Smooth muscle cell of the umbilical artery (primary cell): Measurements from ENCODE around the gene CAPG. TPM values are rescaled to one million over a fixed set of nuclear protein-coding genes. Genes with fewer than 3 reads are reported as not detected.

Source experiments
- total RNA-seq: library from RNA; depleted of rRNA; stranded (reverse); fragments of >200 nt; gene quantifications from 2 replicates; pipeline ENCODE4 v1.2.3, GENCODE V29; 2014

CAPG gene
- 49.6 and 50.7 TPM in 2 replicates for total RNA-seq

DNA sequence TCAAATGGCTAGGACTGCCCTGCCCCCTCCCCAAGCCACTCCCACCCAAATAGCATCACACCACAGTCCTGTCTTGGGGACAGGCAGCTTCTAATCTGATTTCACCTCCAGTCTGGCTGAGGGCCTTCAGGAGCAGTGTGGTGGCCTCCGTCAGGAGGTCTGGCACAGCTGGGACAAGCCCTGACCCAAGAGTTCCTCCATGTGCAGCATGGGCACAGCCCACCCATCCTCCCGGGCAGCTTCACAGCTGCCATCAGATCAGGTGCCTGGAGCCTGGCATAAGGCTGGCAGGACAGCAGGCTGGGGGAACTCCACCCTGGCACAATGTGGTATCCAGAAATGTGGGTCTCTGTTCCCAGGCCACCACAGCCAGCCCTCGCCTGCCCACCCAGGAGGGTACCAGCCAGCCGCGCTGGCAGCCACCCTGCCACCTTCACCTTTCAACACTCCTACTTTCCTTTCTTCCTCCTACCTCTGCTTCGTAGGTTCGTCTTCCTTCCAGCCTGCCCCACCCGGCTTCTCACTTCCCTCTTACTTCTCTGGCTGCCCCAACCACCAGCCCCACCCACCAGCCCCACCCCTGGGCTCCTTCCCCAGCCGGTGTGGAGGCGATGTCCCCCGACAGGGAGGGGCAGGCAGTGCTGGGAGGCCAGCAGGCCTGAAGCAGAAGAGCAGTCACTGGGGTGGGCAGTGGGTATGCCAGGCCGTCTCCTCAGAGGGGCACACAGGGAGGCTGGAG lies at the start of gene CAPG:
CAPG (minus strand) TSS at position 522 of the 739 bp plus-strand sequence. CDS start 8,221 bp downstream, outside the sequence.

GRCh38 chr2:85418132-85419008 lies 8.2 kb upstream of the CAPG start, which contains the start of gene SH2D6:
TSS of gene SH2D6 (plus strand) at chr2:85418714. CDS start at chr2:85429466, 10,752 bp downstream.

GRCh38 chr2:85354286-85355072 lies 55.7 kb downstream of the CAPG start, which contains the start of the genes ELMOD3 and RETSAT:
TSS of gene ELMOD3 (plus strand) at chr2:85354769. CDS start at chr2:85357199, 2,430 bp downstream.
TSS of gene RETSAT (minus strand) at chr2:85354528. CDS start at chr2:85354507, 21 bp downstream.

Other genes starting within 250 kb of the CAPG start
- gene TGOLN2, start 82.4 kb downstream of the CAPG start, total RNA-seq: 235 and 259 TPM in 2 replicates
- gene RETSAT, start 55.8 kb downstream of the CAPG start, total RNA-seq: 57.9 and 70.7 TPM in 2 replicates
- 13.1 and 14.4 TPM in 2 replicates for gene ELMOD3, start 55.6 kb downstream of the CAPG start, total RNA-seq
- gene SH2D6, start 8.3 kb upstream of the CAPG start, total RNA-seq: not detected in 2 replicates
- gene MAT2A, start 128.8 kb upstream of the CAPG start, total RNA-seq: 111 and 170 TPM in 2 replicates
- 75.5 and 87.9 TPM in 2 replicates for gene GGCX, start 151.1 kb upstream of the CAPG start, total RNA-seq
- gene VAMP8, start 167.2 kb upstream of the CAPG start, total RNA-seq: 0.23 and 0.59 TPM in 2 replicates
- 6.2 and 16.6 TPM in 2 replicates for gene VAMP5, start 174.1 kb upstream of the CAPG start, total RNA-seq
- gene RNF181, start 185.4 kb upstream of the CAPG start, total RNA-seq: 115 and 212 TPM in 2 replicates
- 10.1 and 11.7 TPM in 2 replicates for gene TMEM150A, start 192.3 kb upstream of the CAPG start, total RNA-seq
- gene C2orf68, start 201.7 kb upstream of the CAPG start, total RNA-seq: 11.1 and 12.8 TPM in 2 replicates
- 27.6 and 37.9 TPM in 2 replicates for gene USP39, start 205.8 kb upstream of the CAPG start, total RNA-seq